PC-9 (cell line): ENCODE results near the gene OR5K3.

Source experiments
- CTCF ChIP-seq: fragments of 200-600 bp; sonication (generic); conservative IDR thresholded peaks from 2 replicates; pipeline ENCODE4 v1.6.1; 2017; ENCODE audit warnings: mixed run types, antibody characterized with exemption, mild to moderate bottlenecking, moderate library complexity
- EZH2 ChIP-seq: fragments of 200-600 bp; sonication (generic); IDR thresholded peaks from 2 replicates; pipeline ENCODE4 v1.8.0; 2017; ENCODE audit warnings: antibody characterized with exemption, low read depth

DNA sequence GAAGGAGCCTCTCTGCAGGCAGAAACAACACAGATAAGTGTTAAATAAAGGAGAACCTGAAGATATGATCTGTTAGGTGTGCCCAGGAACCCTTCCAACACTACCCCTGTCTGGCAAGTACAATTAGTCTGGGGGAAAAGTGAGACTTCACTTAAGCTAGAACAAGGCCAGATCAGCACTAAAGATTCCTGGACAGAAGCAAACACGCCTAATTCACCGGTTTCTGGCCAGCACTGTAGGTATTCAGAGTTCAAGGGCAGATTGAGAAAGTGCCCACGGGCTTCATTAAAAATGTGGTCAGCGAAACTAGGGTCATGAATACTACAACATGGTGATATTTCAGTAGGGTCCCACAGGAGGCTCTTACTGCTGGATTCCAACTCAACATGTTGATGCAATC is 43.9 kb downstream of the OR5K3 start:
- no peak for TF ChIP-seq CTCF
- TF ChIP-seq EZH2: no peak
